Bronchial epithelial cell (primary cell): Measurements from ENCODE around the gene NLRC5. TPM values are rescaled to one million over a fixed set of nuclear protein-coding genes. Genes with fewer than 3 reads are reported as not detected.
"Not testable (repeated sequence)": the region's sequence is repeated elsewhere in the genome, so short reads cannot be mapped to it uniquely, and the experiment has no call there.

ENCODE experiments used
- DNase-seq: peaks from one replicate; pipeline ENCODE4 v3.0.0-alpha.2; 2010; ENCODE audit warnings: low read depth
- FAIRE-seq: peaks from 2 replicates; lab custom pipeline; 2011; peaks lifted over from hg19 to GRCh38; lab: Jason Lieb, UNC
- H3K27me3 ChIP-seq: 2 replicates; pipeline ENCODE4 v1.5.1; 2011; ENCODE audit warnings: low read length; ENCODE audit not compliant: control insufficient read depth, insufficient read depth
- H3K36me3 ChIP-seq: 2 replicates; pipeline ENCODE4 v1.5.1; 2011; ENCODE audit warnings: low read length; ENCODE audit not compliant: control insufficient read depth, insufficient read depth
- H3K4me3 ChIP-seq: 2 replicates; pipeline ENCODE4 v1.5.1; 2011; ENCODE audit warnings: mild to moderate bottlenecking, low read depth, low read length, control low read depth
- total RNA-seq: library from RNA; depleted of rRNA; stranded (reverse); fragments of >200 nt; gene quantifications from 2 replicates; pipeline ENCODE4 v1.2.1, GENCODE V29; 2014
- TF ChIP-seq, protein P1 (sequence below): IDR thresholded peaks from 2 replicates; pipeline ENCODE4 v1.5.1; 2011; ENCODE audit warnings: mild to moderate bottlenecking, moderate library complexity, low read length, control low read depth, inconsistent platforms; ENCODE audit not compliant: insufficient read depth, severe bottlenecking

The NLRC5 gene
- total RNA-seq, 1 donor from 2014 or later = 2.1 TPM

DNA sequence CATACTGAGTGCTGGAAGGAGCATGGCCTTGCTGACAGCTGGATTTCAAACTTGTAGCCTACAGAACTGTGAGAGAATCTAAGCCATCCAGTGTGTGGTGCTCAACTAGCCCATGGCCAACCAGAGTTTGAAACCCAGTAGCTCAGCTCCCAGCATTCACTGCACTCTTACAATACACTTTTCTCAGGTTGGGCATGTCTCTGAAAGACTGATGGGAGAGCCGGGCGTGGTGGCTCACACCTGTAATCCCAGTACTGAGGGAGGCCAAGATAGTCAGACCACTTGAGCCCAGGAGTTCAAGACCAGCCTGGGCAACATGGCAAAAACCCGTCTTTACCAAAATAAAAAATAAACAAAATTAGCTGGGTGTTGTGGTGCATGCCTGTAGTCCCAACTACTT, 106.8 kb downstream of the NLRC5 start:
- Histone ChIP-seq H3K36me3 (no peaks in the 10 kb centered on the region), H3K4me3 (no peak overlapping the region), H3K27me3 (no peaks in the 10 kb centered on the region)
- FAIRE-seq (no peak), DNase-seq (no peak)
- TF ChIP-seq, protein P1, sequence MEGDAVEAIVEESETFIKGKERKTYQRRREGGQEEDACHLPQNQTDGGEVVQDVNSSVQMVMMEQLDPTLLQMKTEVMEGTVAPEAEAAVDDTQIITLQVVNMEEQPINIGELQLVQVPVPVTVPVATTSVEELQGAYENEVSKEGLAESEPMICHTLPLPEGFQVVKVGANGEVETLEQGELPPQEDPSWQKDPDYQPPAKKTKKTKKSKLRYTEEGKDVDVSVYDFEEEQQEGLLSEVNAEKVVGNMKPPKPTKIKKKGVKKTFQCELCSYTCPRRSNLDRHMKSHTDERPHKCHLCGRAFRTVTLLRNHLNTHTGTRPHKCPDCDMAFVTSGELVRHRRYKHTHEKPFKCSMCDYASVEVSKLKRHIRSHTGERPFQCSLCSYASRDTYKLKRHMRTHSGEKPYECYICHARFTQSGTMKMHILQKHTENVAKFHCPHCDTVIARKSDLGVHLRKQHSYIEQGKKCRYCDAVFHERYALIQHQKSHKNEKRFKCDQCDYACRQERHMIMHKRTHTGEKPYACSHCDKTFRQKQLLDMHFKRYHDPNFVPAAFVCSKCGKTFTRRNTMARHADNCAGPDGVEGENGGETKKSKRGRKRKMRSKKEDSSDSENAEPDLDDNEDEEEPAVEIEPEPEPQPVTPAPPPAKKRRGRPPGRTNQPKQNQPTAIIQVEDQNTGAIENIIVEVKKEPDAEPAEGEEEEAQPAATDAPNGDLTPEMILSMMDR = no peak

DNA sequence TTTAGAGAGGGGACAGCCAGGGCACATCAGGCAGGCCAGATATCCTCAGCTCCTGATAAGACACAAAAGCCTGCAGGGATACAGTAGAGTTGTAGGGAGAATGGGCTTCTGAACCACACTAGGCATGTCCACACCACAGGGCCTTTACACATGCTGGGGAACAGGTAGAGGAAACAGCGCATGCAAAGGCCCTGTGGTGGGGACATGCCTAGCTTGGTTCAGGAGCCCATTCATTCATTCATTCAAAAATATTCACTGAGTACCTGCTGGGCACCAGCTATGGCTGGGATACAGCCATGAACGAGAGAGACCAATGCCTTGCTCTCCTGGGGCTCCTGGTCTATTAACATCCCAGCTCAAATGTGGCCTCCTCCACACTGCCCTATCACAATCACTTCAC, 107.4 kb downstream of the NLRC5 start:
- DNase-seq (no peak), FAIRE-seq (no peak)
- Histone ChIP-seq H3K27me3 (no peaks in the 10 kb centered on the region), H3K4me3 (no peak overlapping the region), H3K36me3 (no peaks in the 10 kb centered on the region)
- TF ChIP-seq, protein P1 = no peak

DNA sequence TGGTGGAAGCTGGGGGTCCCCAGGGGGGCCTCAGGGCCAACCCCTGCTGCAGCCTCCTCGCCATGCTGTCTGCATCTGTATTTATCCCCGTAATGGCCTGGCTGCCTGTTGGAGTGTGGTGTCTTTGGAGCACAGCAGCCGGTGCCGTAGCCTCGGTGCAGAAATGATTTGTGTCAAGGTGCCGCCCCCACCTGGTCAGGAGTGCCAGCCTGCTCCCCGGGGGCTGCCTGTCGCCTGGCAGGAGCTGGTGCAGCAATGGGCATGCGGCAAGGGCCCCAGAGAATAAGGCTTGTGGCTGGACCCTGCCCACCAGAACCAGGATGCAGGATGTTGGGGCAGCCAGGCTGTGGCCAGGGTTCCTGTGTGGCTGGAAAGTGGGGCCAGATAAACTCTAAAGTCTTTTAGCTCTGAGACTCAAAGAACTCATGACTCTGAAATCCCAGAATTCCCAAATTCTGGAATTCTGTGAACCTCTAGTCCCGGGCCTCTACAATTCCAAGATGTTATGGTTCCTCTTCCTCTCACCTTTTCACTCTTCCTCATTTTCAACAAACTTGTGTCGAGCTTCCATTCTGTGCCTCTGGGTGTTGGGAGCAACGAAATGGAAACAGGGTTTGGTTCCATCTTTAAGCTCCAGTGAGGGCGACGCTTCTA, 109.0 kb downstream of the NLRC5 start:
- FAIRE-seq = no peak
- Histone ChIP-seq H3K27me3 (no peaks in the 10 kb centered on the region), H3K4me3 (no peak overlapping the region), H3K36me3 (no peaks in the 10 kb centered on the region)
- TF ChIP-seq, protein P1 = no peak
- DNase-seq = no peak

DNA sequence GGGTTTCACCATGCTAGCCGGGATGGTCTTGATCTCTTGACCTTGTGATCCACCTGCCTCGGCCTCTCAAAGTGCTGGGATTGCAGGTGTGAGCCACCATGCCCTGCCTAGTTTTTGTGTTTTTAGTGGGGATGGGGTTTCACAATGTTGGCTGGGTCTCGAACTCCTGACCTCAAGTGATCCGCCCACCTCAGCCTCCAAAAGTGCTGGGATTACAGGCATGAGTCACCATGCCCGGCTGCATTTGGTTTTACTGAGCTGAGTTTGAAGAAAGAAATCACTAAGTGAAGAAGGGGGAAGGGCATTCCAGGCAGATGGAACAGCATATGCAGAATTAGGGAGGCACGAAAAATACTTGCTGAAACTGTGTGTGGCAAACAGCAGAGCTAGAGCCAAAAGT, 110.6 kb downstream of the NLRC5 start:
- DNase-seq, FAIRE-seq, H3K4me3 ChIP-seq, H3K36me3 ChIP-seq, H3K27me3 ChIP-seq: not testable (repeated sequence)

DNA sequence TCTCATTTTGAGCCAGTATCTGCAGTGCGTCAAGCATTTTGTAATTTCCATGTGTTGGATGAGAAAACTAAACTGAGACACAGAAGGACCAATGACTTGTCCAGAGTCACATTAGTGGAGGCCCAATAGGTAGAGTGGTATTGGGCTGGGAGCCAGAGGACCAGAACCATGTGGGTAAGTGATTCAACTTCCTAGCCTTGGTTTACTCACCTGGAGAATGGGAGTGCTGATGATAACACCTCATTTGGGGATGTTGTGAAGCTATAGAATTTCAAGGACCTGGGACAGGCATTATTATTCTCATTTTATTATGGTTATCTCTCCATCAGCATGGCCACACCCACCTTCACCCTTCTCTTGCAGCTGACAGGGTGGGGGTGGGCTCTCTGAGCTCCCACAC, 111.1 kb downstream of the NLRC5 start:
- Histone ChIP-seq H3K36me3 (no peaks in the 10 kb centered on the region), H3K27me3 (no peaks in the 10 kb centered on the region), H3K4me3 (no peak overlapping the region)
- TF ChIP-seq, protein P1 = no peak
- DNase-seq (no peak), FAIRE-seq (peak; percentile 95)

DNA sequence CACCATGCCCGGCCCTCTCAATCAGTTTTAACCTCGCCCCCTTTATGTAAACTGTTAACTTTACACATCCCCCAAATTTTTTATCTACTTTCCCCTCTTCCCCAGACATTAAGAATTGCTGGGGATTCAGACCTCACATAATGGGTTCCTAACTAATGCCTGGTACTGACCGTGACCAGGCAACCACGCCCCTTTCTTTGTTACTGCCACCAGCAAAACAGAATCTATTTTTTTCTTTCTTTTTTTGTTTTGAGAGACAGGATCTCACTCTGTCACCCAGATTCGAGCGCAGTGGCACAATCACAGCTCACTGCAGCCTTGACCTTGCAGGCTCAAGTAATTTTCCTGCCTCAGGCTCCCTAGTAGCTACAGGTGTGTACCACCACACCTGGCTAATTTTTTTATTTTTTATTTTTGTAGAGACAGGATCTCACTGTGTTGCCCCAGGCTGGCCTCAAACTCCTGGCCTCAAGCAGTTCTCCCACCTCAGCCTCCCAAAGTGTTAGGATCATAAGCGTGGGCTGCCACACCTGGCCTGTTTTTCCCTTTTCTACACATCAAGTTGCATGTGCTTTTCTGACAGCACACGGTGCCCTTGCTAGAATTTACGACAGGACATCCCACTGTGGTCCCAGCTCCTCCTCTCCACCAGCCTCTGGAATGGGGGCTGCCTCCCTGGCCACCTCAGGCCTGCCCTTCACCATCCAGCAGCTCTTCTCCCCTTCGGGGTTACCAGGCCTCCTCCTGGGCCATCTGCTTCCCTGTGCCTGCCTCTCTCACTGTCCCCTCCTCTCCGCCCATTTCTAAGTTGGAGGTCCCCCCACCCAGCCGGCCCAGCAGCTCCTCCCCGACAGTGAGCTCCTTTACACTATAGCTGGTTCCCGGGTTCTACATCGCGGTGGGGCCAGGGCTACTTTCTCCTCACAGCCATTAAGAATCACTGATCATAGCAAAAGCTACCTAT, 113.8 kb downstream of the NLRC5 start:
- DNase-seq = no peak
- no peaks in the 10 kb centered on the region for H3K36me3 ChIP-seq
- TF ChIP-seq, protein P1 = no peak
- H3K4me3 ChIP-seq = no peak overlapping the region
- FAIRE-seq = no peak
- no peaks in the 10 kb centered on the region for H3K27me3 ChIP-seq
